GM12878 (cell line): ENCODE data around the gene NOL12.

Experiments used
- CTCF ChIP-seq, 3 experiments: IDR thresholded peaks in 2 of 3; conservative IDR thresholded peaks in 1 of 3; 2 replicates each; pipeline ENCODE4 v1.5.1; 2011; ENCODE audit warnings: low read depth in 3 of 3, low read length in 3 of 3, mild to moderate bottlenecking in 3 of 3, control low read depth in 2 of 3, moderate library complexity in 2 of 3, inconsistent platforms in 1 of 3, mixed read lengths in 1 of 3; ENCODE audit not compliant: control insufficient read depth in 2 of 3, insufficient read depth in 1 of 3; ENCODE audit errors: extremely low read depth in 1 of 3
- EZH2 ChIP-seq: IDR thresholded peaks from 2 replicates; pipeline ENCODE4 v1.6.1; 2012; ENCODE audit warnings: low read depth, mild to moderate bottlenecking, control low read depth, inconsistent platforms, low read length, borderline replicate concordance; ENCODE audit not compliant: control insufficient read depth
- PBX3 ChIP-seq: IDR thresholded peaks from 2 replicates; pipeline ENCODE4 v1.6.1; 2011; ENCODE audit warnings: mild to moderate bottlenecking, low read depth, low read length, moderate library complexity; ENCODE audit not compliant: insufficient replicate concordance
- ZNF207 ChIP-seq: fragments of 450-650 bp; IDR thresholded peaks from 2 replicates; pipeline ENCODE4 v1.6.1; 2014; ENCODE audit warnings: antibody characterized with exemption, mild to moderate bottlenecking, borderline replicate concordance

GRCh38 chr22:37664249-37665101, 21.7 kb upstream of the NOL12 start:
- TF ChIP-seq PBX3 = no peak
- no peak for TF ChIP-seq CTCF (IDR thresholded peaks at IDR 0.05 in 2 of 3, conservative IDR thresholded peaks at IDR 0.05 in 1 of 3; ENCODE audit: control insufficient read depth in 2 of 3, extremely low read depth in 1 of 3, insufficient read depth in 1 of 3, low read depth in 3 of 3, low read length in 3 of 3)
- no peak for TF ChIP-seq ZNF207
- no peak for TF ChIP-seq EZH2
